ENCODE results near the gene FOXE1.

The FOXE1 gene

DNA sequence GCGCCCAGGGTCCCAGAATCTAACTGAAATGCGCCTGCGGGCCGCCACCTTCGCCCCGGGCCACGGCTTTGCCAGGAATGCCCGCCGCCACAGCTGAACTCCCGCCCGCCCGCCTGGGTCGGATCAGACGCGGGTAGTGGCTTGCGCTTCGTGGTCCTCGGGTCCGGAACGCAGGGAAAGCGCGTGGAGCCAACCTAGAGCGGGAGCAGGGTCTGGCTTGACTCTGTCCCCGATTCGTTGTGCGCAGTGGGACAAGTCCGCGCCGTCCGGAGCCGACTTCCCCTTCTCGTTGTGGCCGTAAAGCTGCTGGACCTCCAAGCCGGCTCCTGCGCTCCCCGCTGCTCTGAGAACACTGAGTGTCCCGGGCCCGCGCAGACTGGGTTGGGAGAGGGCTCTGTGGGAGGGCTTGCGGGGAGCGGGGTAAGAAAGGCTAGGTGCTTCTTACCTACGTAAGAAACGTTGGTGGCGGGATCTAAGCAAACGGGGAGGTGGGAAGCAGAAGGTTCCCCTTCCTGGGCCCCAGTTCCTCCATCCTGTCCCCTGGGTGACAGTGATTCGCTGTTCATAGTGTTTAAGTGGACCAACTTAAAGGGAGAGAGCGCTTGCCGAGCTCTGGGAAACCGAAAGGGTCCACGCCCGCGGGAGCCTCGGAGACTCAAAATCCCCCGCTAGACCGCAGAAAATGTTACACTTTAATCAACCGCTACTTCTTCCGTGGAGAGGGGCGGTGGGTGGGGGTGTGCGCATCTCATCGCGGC lies 4.4 kb upstream of the FOXE1 start:
- DNase-seq = peak; percentile 51

DNA sequence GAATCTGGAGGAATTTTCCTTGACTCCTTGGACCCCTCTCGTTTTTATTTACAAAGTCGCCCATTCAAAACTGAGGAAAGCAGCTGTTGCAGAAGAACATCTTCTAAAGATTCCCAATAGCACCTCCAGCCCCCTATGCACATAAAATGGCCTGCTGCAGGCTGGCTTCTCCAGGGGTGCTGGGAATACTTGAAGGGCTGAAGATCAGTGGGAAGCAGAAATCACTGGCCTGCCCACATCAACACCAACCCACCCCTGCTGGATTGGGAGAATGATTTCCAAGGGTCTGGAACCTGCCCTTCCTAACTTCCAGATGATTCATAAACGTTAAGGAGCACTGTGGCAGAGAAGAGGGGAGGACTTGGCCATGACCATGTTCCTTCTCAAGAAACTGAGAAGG lies 3.0 kb upstream of the FOXE1 start:
- no peak for DNase-seq

GRCh38 chr9:97850746-97851445 lies 2.1 kb upstream of the FOXE1 start:
- no peak for DNase-seq

DNA sequence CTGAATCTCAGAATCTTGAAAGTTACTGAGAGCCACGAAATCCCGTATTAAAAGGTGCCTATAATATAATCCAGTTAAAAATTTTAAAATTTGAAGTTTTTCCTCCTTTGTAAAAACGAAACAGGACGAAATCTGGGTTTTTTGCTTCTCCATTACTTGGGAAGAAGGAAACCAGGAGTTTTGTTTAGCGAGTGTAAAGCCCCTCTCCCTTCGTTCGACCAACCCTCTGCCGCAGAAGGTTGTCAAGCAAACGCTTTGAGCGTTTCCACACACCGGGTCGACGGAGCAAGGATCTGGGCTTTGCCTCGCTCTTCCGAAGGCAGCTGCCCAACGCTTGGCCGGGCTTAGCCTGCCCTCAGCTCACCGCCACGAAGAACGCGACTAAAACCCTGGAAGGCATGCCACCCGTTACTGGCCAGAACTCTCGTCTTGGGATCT lies 1.6 kb upstream of the FOXE1 start:
- no peak for DNase-seq

DNA sequence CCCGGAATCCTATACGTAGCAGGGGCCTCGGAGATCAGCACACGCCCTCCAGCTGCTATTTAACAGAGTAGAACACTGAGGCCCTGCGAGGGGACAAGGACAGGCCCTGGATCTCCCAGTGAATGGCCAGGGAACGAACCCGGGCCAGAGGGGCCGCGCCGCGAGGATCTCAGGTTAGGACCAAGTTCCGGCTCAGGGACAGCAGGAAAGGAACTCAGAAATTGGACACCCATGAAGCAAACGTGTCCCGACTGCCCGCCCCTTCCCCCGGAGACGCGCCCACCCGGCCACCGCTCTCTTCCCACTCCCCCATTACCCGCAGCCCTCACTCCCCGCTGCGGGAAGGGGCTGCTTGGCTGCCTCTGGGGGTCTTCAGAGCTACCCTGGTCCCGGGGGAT lies 1.0 kb upstream of the FOXE1 start:
- DNase-seq = no peak

DNA sequence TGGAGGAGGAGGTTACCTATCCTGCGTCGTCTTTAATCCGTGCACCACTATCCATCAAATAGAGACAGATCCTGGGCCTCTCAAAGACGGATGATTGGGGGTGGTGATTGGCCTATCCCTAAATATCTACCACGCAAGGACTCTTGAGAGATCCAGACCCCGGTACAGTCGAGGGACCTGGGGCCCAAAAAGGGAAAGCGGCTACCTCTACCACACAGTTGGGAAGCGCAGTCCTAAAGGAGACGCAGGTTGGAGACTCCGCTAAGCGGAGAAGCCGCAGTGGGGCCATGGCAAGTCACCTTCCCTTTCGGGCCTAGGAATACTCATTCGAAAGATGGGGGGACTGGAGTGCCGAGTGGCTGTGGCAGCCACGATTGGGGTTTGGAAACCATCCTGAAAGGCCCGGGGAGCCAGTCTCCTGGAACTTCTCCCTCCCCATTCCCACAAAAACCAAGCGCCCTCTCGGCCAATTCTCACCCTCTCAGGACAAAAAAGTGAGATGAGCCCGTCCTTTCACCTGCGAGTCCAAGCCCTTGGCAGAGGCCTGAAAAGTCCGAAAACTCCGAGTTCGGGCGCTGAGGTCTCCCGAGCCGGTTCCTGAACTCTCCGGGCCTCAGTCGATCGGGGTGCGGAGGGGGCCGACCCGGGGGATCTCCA lies 499 bp upstream of the FOXE1 start:
- no peak for DNase-seq

DNA sequence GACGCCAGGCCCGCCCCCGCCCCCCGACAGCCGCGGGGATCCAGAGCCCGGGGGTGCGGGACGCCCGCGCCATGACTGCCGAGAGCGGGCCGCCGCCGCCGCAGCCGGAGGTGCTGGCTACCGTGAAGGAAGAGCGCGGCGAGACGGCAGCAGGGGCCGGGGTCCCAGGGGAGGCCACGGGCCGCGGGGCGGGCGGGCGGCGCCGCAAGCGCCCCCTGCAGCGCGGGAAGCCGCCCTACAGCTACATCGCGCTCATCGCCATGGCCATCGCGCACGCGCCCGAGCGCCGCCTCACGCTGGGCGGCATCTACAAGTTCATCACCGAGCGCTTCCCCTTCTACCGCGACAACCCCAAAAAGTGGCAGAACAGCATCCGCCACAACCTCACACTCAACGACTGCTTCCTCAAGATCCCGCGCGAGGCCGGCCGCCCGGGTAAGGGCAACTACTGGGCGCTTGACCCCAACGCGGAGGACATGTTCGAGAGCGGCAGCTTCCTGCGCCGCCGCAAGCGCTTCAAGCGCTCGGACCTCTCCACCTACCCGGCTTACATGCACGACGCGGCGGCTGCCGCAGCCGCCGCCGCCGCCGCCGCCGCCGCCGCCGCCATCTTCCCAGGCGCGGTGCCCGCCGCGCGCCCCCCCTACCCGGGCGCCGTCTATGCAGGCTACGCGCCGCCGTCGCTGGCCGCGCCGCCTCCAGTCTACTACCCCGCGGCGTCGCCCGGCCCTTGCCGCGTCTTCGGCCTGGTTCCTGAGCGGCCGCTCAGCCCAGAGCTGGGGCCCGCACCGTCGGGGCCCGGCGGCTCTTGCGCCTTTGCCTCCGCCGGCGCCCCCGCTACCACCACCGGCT lies 1.0 kb downstream of the FOXE1 start:
- peak; percentile 50 for DNase-seq

DNA sequence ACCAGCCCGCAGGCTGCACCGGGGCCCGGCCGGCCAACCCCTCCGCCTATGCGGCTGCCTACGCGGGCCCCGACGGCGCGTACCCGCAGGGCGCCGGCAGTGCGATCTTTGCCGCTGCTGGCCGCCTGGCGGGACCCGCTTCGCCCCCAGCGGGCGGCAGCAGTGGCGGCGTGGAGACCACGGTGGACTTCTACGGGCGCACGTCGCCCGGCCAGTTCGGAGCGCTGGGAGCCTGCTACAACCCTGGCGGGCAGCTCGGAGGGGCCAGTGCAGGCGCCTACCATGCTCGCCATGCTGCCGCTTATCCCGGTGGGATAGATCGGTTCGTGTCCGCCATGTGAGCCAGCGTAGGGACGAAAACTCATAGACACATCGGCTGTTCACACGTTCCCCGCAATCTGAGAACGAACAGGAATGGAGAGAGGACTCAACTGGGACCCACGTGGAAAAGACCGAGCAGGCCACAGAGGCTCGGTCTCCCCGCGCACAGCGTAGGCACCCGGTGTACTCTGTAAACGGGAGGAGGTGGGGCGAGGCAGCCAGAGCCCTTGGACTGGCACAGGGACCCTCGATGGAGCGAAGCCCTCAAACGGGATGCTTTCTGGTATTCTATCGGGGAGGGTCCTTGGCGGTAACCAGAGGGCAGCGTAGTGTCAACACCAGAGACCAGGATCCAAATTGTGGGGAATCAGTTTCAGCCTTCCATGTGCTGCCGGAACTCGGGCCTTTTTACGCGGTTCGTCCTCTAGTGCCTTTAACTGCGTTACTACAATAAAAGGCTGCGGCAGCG lies 1.9 kb downstream of the FOXE1 start:
- no peak for DNase-seq

DNA sequence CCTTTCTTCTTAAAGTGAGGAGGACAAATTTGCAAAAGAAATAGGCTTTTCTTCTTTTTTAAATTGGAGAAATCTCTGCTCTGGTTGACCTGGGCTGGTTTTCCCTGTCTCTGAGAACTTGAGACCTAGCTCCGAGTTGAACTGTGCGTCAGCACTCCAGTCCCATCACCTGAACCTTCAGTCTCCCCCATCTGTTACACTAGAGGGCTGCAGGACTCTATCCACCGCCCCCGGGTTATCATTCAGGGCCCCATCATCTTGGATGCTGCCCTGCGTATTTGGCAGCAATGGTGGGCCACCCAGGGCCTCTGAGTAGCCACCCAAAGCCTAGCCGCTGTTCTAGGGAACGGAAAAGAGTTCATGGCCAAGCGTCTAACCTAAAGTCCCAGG lies 2.5 kb downstream of the FOXE1 start:
- no peak for DNase-seq

DNA sequence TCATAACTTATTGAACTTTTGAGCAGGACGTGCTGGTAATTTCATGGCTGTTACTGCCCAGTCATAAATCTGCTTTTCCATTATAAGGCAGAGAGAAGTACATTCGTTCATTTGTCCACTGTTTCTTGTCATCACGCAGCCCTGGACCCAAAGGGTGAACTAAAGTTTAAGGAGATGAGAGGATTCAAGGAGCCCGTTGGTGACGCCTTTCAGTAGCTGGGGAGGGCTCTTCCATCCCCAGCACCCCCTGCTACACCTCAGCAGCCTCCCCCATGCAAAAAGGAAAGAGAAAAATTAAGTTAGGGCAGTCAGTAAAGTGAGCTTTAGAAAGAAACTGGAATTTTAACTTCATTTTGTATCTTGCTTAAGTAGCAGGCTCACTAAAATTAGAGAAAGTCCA lies 2.9 kb downstream of the FOXE1 start:
- DNase-seq = no peak

DNA sequence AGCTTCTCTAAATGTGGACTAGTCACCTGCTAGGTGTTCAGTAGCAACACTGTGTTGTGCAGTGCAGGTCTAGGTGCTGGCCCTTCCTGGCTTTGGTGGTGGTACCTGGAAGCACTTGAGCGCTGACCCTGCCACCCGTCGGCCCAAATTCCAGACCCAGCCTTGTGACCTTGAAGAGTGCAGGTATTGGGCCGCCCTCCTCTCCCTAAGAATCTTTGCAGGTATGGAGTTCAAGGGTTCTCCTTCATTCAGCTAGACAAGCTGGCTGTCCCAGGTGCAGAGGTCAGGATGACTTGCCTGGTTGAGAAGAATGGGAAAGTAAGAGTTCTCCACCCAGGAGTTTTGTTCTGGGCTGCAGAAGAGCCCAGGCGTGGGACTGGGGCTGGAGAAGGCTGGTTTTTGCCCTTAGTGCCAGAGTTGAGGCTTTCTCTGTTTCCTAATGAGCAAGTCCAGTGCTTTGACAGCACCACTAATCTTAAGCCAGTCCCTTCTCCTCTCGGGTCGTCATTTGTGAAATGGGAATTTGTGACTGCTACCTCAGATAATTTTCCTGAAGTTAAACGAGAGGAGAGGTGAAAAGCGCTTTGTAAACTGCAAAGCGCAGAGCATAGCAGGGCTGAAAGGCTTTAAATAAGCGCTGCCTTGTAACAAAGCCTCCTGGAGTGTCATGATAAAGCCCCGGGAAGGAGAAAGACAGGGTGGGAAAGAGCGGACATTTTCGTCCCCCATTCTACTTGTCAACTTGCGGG lies 4.0 kb downstream of the FOXE1 start:
- DNase-seq = no peak

GRCh38 chr9:97857606-97858392 lies 4.8 kb downstream of the FOXE1 start:
- no peak for DNase-seq

- DNase-seq = no peak
These were observed 5.3 kb downstream of the FOXE1 start for GRCh38 chr9:97858393-97858713.

DNA sequence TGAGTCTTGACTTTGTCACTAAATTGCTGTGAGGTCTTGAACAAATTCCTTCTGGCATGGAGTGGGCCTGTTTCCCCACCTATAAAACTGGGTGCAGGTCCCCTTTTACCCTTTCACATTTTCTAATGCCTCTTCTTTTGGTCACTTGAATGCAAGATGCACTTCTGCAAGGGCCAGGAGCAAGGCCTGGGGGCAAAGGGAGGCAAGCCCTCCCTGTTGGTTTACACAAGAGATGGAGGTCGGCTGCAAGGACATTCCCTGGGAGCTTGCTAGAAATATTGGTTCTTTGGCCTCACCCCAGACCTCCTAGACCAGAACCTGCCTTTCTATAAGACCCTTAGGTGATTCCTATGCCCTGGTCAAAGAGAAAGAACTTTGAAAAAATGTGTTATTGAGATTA lies 5.8 kb downstream of the FOXE1 start:
- no peak for DNase-seq

GRCh38 chr9:97859346-97859745 lies 6.3 kb downstream of the FOXE1 start:
- DNase-seq = no peak

DNA sequence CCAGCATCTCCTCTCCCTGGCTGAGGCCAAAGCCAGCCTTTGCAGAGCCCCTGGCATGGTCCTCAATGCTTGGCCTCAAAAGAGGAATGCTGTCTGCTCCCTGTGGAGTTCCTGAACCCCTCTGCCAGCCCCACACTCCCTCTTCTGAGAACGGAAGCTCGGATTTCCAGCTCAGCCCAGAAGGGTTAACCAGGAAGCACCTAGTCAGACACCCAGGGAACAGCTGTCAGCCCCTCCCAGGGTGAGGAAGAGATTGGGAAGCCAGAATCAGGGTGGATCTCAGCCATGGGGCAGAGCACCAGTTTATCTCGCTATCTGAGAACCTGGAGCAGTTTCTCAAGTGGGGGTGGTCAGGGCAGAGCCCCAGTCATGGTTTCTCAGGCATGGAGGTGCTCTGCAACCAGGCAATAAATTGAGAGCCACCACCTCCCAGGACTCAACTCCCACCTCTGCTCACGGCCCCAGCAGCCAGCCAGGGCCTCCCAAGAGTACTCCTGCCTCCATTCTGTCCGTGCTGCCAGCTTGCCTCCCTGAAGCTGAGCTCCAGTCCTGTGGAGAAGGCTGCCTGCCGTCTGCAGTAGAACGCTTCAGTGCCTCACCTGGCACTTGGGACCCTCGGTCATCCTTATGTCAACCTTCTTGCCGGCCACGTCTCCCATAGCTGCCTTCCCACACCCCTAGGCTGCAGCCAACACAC lies 7.6 kb downstream of the FOXE1 start:
- no peak for DNase-seq

GRCh38 chr9:97861148-97861475 lies 8.1 kb downstream of the FOXE1 start:
- no peak for DNase-seq

DNA sequence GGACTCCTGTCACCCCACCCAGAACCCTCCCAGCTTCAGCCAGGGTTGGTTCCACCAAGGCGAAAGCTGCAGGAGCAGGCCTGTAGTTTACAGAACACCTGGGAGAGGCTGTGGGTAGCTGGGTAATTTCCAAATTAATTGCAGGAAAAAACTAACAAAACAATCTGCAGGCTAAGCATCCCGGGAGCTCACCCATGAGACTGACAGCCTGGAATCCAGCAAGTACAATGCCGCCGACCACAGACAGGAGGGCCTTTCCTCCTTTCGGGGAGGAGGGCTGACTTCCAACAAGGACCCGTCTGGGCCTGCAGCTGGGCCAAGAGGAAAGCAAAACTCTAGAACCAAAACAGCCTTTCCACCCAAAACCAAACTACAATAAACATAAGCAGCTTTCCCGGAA lies 10.3 kb downstream of the FOXE1 start:
- DNase-seq = no peak

GRCh38 chr9:97864396-97864795 lies 11.4 kb downstream of the FOXE1 start:
- no peak for DNase-seq

- DNase-seq = no peak
These were observed 13.3 kb downstream of the FOXE1 start for GRCh38 chr9:97866300-97866699.
